Loucy (cell line): Measurements from ENCODE around the gene ANKRD1.

ENCODE experiments used
- EZH2phosphoT487 ChIP-seq: fragments of 200-600 bp; IDR thresholded peaks from 2 replicates; pipeline ENCODE4 v1.6.1; 2018; ENCODE audit warnings: antibody characterized with exemption, mild to moderate bottlenecking, moderate library complexity, borderline replicate concordance
- TF ChIP-seq, protein P1 (sequence below): fragments of 200-600 bp; sonication (generic); conservative IDR thresholded peaks from 2 replicates; pipeline ENCODE4 v1.5.1; 2014; ENCODE audit warnings: mild to moderate bottlenecking, antibody characterized with exemption, low read length

DNA sequence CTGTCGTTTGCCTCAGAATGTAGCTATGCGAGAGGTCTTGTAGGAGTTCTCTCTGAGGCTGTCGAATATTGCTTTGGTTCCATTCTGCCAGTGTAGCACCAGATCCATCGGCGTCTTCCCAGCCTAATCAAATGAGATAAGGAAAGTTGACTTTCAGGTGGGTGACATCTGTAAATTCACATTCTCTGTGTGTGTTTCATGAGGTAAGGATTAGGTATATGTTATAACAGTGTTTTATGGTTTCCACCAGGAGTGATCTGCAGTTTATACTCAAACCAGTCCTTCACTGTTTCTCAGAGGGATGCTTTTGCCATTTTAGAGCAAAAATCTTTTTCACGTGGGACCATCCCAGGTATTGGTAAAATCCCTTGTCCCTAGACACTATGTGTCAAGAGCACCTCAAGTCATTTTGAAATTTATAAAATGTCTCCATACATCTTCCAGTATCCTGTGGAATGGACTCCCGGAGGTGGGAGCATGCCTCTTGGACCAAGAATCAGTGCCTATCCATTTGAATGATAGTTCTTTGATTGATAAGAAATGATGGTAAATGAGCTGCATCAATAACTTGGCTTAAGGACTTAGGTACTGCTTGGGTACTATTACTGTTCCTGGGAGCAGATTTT is 7.9 kb downstream of the ANKRD1 start:
- TF ChIP-seq, protein P1, sequence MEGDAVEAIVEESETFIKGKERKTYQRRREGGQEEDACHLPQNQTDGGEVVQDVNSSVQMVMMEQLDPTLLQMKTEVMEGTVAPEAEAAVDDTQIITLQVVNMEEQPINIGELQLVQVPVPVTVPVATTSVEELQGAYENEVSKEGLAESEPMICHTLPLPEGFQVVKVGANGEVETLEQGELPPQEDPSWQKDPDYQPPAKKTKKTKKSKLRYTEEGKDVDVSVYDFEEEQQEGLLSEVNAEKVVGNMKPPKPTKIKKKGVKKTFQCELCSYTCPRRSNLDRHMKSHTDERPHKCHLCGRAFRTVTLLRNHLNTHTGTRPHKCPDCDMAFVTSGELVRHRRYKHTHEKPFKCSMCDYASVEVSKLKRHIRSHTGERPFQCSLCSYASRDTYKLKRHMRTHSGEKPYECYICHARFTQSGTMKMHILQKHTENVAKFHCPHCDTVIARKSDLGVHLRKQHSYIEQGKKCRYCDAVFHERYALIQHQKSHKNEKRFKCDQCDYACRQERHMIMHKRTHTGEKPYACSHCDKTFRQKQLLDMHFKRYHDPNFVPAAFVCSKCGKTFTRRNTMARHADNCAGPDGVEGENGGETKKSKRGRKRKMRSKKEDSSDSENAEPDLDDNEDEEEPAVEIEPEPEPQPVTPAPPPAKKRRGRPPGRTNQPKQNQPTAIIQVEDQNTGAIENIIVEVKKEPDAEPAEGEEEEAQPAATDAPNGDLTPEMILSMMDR = no peak
- TF ChIP-seq EZH2phosphoT487 = no peak
